Left kidney (tissue), 2 donors: ENCODE measurements around the gene PALLD. TPM values are rescaled to one million over a fixed set of nuclear protein-coding genes. Genes with fewer than 3 reads are reported as not detected.

ENCODE experiments used
- DNase-seq: peaks from one replicate; pipeline ENCODE4 v3.0.0-alpha.2; 2013
- polyA plus RNA-seq: library from polyadenylated mRNA; unstranded; fragments of 120-200 nt; gene quantifications from one replicate; pipeline ENCODE4 v1.2.1, GENCODE V29; 2013; ENCODE audit not compliant: insufficient read length

Gene PALLD
- polyA plus RNA-seq, 1 donor: 203 TPM

DNA sequence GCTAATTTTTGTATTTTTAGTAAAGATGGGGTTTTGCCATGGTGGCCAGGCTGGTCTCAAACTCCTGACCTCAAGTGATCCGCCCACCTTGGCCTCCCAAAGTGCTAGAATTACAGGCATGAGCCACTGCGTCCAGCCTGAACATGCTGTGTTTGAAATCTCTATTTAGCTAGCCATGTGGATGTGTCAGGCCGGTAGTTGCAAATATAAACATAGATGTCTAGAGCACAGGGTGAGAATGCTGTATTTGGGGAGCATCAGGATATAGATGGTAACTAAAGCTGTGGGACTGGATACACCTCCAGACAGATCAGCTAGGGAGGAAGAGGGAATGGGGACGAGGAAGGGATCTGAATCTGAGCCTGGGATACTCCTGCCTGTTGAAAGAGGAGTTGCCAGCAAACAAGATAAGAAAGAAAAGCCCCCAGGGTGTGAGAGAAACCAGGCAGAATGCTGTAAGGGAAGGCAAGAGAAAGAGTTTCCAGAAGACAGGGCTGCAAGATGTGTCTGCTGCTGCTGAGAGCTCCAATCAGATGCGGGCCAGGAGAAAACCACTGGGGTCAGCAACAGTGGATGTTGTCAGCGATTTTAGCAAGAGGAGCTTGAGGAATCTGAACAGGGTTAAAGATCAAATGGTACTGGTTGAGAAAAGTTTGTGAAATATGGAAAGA lies 177.4 kb downstream of the PALLD start:
- DNase-seq: no peak

DNA sequence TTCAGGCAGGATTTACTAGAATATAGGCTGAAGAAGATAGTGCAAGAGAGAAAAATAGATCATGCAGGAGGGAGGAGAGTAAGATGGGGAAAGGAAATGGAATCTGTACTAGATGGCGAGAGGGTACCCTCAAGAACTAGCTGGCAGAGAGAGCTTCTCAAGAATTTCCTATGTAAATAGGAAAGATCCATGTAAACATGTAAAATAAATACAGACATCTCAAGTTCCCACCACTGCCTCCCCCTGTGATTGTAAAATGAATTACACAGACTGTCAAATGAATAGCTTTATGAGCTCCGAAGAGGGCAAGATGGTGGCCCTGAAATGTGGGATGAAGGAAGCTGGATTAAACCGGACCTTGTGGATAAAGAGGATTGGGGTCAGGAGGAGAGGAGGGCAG lies 178.0 kb downstream of the PALLD start:
- no peak for DNase-seq

DNA sequence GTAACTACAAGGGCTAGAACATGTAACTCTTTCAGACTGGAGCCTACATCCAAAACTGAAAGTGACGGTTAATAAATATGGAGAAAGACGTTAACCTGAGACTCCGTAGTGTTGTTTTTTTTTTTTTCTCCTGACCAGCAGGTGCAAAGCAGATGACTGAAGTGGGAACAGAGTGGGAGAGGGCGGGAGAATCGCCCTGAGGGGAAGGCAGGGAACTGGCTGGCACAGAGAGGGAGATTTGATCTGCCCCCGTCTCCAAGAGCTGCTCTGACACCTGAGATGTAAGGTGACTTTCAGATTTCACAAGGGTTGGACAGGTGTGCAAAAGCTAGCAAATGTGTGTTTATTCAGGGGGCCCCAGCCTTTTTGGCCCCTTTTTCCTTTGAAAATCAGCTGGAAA lies 180.2 kb downstream of the PALLD start:
- DNase-seq: no peak

DNA sequence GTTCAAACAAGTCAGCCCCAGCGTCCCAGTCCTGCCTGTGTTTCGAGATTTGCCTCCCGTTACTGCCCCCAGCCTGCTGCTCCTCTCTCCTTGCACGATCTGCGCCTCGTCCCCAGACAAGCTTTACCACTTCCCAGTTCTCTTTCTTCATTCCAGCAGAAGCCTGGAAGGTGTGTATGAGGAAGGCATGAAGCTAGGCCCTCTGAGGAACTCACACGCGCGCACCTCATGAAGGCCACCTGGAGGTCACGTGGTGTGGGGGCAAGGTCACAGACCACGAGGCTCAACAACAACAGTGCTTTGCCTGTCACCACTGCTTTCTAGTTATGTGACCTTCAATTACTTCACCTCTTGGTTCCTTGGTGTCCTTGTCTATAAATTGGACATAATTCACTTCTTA lies 181.0 kb downstream of the PALLD start:
- DNase-seq: no peak

- DNase-seq: no peak
Observed at GRCh38 chr4:168678751-168679366, 182.0 kb downstream of the PALLD start.

DNA sequence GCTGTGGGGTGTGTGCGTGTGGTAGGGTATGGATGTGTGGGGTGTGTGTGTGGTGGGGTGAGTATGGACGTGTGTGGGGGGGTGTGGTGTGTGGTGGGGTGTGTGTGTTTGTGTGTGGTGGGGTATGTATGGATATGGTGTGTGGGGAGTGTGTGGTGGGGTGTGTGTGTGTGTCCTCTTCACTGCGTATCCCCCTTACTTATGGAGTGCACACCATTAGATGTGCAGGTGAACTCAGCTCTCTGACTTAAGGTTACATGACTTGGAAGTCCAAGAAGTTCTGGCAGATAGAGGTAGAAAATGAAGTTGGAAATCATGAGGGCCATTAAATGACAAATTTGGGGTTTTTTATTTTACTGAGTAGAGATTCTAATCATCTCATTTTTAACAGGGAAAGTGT lies 182.5 kb downstream of the PALLD start:
- no peak for DNase-seq

- no peak for DNase-seq
Observed at GRCh38 chr4:168679819-168680218, 183.0 kb downstream of the PALLD start.

GRCh38 chr4:168682898-168683500 lies 186.1 kb downstream of the PALLD start:
- DNase-seq: no peak

- DNase-seq: no peak
Observed at GRCh38 chr4:168683595-168683994, 186.7 kb downstream of the PALLD start.

- DNase-seq: no peak
Observed at GRCh38 chr4:168685136-168685809, 188.4 kb downstream of the PALLD start.

DNA sequence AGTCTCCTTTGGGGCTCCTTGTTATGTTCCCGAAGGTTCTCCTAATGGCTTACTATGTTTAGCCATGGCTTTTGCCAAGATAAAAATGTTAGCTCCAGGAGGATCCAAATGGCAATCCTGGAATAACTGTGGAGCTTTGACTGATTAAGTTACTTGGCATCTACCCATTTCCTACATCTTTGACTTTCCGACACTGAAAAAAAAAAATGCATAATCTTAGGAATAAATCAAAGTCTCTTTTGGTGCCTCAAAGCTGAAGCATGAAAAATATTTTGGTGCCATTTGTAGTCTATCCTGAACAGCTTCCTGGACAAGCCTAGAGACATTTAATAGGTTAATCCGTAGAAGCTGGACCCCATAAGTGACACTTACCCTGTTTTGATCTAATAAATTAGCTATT lies 191.7 kb downstream of the PALLD start:
- no peak for DNase-seq

DNA sequence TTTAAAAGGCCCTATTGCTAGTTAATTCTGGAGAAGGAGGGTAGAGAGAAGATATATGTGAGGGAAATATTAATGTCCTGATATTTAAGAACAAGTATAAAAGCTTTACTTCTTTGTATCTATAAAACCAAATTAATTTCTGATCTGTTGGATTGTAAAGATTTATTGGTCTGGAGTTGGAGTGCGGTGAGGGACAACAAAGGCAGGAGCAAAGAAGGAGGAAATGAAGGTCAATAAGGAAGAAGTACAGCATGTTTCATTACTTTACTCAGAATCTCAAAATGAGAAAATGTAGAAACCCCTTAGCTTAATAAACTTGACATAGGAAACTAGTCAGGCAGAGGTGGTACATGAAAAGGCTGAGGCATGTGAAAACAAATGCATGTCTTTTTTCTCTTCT lies 192.9 kb downstream of the PALLD start:
- DNase-seq: no peak

GRCh38 chr4:168690199-168690598 lies 193.3 kb downstream of the PALLD start:
- no peak for DNase-seq

DNA sequence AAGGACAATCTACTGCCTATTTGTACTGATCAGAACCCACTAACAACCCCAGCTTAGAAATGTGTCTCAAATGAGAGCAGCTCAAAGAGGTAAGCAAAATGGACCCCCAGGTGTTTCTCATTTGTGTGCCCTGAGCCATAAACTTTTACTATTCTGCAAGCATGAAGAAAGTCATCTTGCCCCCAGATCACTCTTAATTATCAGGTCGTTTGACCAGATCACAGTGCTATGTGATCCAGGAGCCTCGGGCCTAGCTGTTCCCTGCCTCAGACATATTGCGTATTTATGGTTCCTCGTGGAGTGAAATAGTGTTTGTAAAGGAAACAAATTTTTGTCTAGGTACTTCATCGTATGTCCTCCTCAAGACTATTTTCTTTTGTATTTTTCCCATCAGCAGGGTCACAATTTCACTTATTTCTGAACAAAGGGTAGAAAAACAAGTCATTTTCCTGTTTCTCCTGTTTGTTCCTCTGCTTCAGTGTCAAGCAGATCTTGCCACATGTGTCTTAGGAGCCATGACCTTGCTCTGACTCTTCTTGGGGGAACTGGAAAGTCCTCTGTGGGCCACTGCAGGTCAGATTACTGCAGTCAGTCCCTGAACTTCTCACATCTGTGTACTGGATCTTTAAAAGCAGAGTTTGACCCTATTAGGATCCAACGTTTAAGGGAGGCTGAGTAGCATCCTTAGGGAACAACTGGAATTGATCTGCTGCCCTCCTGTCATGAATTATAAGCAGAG lies 194.9 kb downstream of the PALLD start:
- no peak for DNase-seq

GRCh38 chr4:168693750-168694490 lies 197.1 kb downstream of the PALLD start:
- DNase-seq: no peak

- peak; percentile 73 for DNase-seq
Observed at GRCh38 chr4:168694667-168695066, 197.8 kb downstream of the PALLD start.

DNA sequence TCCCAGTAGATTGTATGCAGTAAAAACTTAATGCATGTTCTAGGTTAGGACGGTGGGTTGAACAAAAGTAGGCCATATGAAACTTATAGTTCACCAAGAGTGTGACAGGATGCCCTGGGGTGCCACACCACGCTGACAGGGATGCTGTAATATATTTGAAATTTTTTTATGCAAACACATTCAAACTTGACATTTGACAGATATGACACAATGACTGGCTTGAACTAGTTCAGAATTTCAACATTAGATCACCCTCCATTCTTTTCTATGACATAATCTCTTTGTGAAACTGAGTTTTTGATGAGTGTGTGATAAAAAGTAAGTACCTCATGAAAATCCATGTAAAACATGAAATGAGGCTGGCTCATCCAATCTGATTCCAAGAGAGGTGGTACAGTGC lies 198.4 kb downstream of the PALLD start:
- DNase-seq: no peak

GRCh38 chr4:168696280-168696679 lies 199.4 kb downstream of the PALLD start:
- DNase-seq: no peak

DNA sequence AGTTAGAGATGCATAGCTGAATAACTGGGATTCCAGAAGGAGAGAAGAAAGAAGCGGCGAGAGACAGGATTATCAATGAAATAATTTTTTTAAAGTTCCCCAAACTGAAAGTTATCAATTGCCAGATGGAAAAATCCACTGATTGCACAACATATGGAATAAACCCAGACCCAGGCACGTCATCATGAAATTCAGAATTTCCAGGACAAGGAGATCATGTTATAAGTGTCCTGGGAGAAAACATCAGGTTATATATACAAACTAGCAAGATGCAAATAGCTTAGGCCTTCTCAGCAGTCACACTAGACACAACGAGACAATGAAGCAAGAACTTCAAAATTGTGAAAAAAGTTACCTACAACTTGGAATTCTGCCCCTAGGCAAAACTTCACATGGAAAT lies 200.0 kb downstream of the PALLD start:
- DNase-seq: no peak

- DNase-seq: no peak
Observed at GRCh38 chr4:168699224-168699878, 202.5 kb downstream of the PALLD start.

GRCh38 chr4:168701061-168701460 lies 204.2 kb downstream of the PALLD start:
- no peak for DNase-seq
